Coronary artery (tissue), 2 donors: Measurements from ENCODE around the gene KIRREL3.

Experiments
- DNase-seq: peaks from one replicate; pipeline ENCODE4 v3.0.0-alpha.2; 2017; ENCODE audit warnings: low spot score
- H3K27ac ChIP-seq, 2 donors: fragments of 200-600 bp; sonication (generic); one replicate each; pipeline ENCODE4 v1.5.1; 2016 to 2019
- H3K4me3 ChIP-seq: fragments of 200-600 bp; sonication (generic); 2 replicates; pipeline ENCODE4 v1.5.1; 2016; ENCODE audit warnings: mild to moderate bottlenecking, moderate library complexity
- TF ChIP-seq, protein P1 (sequence below): fragments of 200-600 bp; sonication (generic); IDR thresholded peaks from one replicate; pipeline ENCODE4 v1.5.1; 2019; ENCODE audit warnings: antibody characterized with exemption

KIRREL3 gene

GRCh38 chr11:126901783-126902182 lies 98.8 kb downstream of the KIRREL3 start:
- Histone ChIP-seq H3K4me3 (no peak overlapping the region), H3K27ac (no peak overlapping the region)
- TF ChIP-seq, protein P1, sequence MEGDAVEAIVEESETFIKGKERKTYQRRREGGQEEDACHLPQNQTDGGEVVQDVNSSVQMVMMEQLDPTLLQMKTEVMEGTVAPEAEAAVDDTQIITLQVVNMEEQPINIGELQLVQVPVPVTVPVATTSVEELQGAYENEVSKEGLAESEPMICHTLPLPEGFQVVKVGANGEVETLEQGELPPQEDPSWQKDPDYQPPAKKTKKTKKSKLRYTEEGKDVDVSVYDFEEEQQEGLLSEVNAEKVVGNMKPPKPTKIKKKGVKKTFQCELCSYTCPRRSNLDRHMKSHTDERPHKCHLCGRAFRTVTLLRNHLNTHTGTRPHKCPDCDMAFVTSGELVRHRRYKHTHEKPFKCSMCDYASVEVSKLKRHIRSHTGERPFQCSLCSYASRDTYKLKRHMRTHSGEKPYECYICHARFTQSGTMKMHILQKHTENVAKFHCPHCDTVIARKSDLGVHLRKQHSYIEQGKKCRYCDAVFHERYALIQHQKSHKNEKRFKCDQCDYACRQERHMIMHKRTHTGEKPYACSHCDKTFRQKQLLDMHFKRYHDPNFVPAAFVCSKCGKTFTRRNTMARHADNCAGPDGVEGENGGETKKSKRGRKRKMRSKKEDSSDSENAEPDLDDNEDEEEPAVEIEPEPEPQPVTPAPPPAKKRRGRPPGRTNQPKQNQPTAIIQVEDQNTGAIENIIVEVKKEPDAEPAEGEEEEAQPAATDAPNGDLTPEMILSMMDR = no peak
- DNase-seq = no peak

DNA sequence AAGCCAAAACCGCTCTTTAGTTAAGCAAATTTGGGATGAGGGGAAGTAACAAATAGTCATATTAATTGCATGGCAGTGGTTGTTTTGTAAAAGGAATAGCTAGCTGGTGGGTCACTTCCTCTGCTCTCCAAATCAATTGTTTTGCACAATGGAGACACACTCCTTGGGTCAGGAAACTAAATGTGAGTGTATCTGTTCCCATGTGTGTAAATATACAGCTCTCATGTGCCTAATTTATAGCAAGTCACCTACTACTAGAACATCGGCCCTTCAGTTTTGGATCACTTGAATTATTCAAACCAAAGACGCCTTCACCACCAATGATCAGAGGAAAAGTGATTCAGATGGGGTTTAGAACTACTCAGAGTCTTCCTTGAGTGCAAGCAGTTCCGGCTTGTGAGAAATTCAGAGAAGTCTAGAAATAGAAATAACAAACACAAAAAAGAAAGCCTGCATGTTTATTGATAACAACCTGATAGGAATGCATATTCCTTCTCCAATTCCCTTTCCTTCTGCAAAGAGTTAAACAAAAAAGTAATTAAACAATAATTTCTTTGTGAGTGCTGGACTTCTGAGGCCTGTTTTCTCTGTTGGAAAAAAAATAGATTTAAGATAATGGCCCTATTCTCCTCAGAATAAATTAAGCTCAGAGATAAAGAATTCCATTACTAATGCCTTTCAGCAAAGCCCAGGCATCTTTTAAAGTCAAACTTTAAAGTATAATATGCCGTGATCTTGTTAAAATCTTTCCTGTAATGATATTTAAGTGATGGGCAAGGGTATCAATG lies 100.4 kb downstream of the KIRREL3 start:
- no peak for DNase-seq
- Histone ChIP-seq H3K4me3 (no peak overlapping the region), H3K27ac (no peak overlapping the region)
- TF ChIP-seq, protein P1 = no peak

GRCh38 chr11:126898802-126899201 lies 101.8 kb downstream of the KIRREL3 start:
- TF ChIP-seq, protein P1 = no peak
- no peak overlapping the region for H3K27ac ChIP-seq
- no peak overlapping the region for H3K4me3 ChIP-seq
- DNase-seq = no peak

- DNase-seq = no peak
- H3K27ac ChIP-seq = no peak overlapping the region
- TF ChIP-seq, protein P1 = no peak
- H3K4me3 ChIP-seq = no peak overlapping the region
Measured at GRCh38 chr11:126897430-126897829, 103.1 kb downstream of the KIRREL3 start.

GRCh38 chr11:126896025-126896424 lies 104.5 kb downstream of the KIRREL3 start:
- DNase-seq = no peak
- Histone ChIP-seq H3K4me3 (no peak overlapping the region), H3K27ac (no peak overlapping the region)
- TF ChIP-seq, protein P1 = no peak

DNA sequence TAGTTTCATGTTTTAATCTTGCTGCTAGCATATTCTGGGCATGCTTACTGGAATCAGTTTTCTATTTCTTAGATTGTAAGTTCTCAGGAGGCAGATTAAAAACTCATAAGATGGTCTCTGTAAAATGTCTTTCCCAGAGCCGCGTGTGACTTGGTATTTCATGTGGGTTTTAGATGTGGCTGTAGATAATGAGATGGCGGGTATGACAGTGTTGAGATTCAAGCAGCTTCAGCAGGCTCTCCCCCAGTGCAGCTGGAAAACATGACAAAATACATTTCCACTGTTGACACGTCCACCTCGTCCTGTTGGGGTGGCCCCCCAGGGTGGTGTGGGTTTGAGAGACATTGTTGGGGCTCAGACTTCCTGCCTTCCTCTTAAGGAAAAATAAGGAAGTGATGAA lies 106.8 kb downstream of the KIRREL3 start:
- Histone ChIP-seq H3K27ac (no peak overlapping the region), H3K4me3 (no peak overlapping the region)
- DNase-seq = no peak
- TF ChIP-seq, protein P1 = no peak

DNA sequence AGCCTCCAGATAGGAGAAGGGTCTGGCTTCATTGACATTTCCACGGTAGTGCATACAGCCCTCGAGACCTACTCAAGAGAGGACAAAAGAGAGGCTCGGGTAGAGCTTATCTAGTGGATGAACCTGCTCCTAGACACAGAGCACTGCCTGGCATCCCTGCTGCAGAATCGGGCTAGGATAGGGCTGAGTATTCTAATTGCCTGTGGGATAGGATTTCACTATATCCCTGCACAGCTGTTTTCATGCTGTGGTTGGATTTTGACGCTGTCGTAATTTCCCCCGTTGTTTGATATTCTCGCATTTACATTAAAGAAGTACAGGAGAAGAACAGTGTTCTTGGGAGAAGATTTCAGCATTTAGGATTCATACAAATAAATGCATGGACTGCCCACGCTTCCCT lies 107.8 kb downstream of the KIRREL3 start:
- Histone ChIP-seq H3K27ac (no peak overlapping the region), H3K4me3 (no peak overlapping the region)
- TF ChIP-seq, protein P1 = no peak
- no peak for DNase-seq
